Measurements from ENCODE around the gene AHR.

AHR gene

GRCh38 chr7:17331891-17332501, 33.5 kb downstream of the AHR start:
- H3K9me2 ChIP-seq (replicated peaks; ENCODE audit: control insufficient read depth, low read length): no peaks in the 10 kb centered on the region
- no peaks in the 10 kb centered on the region for H3K79me2 ChIP-seq (ENCODE audit: control insufficient read depth, low read length)
- H3K27ac ChIP-seq (ENCODE audit: low read depth, low read length): no peak overlapping the region
- H3K36me3 ChIP-seq (ENCODE audit: control insufficient read depth, low read length): peaks cover 55% of the 10 kb centered on the region
- TF ChIP-seq CTCF (IDR thresholded peaks at IDR 0.05; ENCODE audit: low read depth, low read length, poor library complexity, severe bottlenecking) (no peak), EZH2phosphoT487 (IDR thresholded peaks at IDR 0.05; ENCODE audit: borderline replicate concordance, low read length) (no peak)
- H3F3A ChIP-seq (ENCODE audit: control insufficient read depth, insufficient read depth): no peaks in the 10 kb centered on the region
- H4K20me1 ChIP-seq (ENCODE audit: control insufficient read depth, insufficient read depth, low read depth, low read length): no peaks in the 10 kb centered on the region
- no peaks in the 10 kb centered on the region for H3K4me1 ChIP-seq (ENCODE audit: control insufficient read depth, low read length)
- H3K27me3 ChIP-seq (ENCODE audit: control insufficient read depth, low read length): no peaks in the 10 kb centered on the region
- no peak overlapping the region for H3K4me2 ChIP-seq (ENCODE audit: low read length)
- H3K4me3 ChIP-seq (ENCODE audit: low read length): no peak overlapping the region
- H3K9me3 ChIP-seq (ENCODE audit: control insufficient read depth, insufficient read depth, low read length): no peaks in the 10 kb centered on the region

- no peak overlapping the region for H3K27ac ChIP-seq (ENCODE audit: low read depth, low read length)
- no peaks in the 10 kb centered on the region for H3K9me3 ChIP-seq (ENCODE audit: control insufficient read depth, insufficient read depth, low read length)
- H3K9me2 ChIP-seq (replicated peaks; ENCODE audit: control insufficient read depth, low read length): no peaks in the 10 kb centered on the region
- no peaks in the 10 kb centered on the region for H3F3A ChIP-seq (ENCODE audit: control insufficient read depth, insufficient read depth)
- no peaks in the 10 kb centered on the region for H3K79me2 ChIP-seq (ENCODE audit: control insufficient read depth, low read length)
- peaks cover 55% of the 10 kb centered on the region for H3K36me3 ChIP-seq (ENCODE audit: control insufficient read depth, low read length)
- no peak overlapping the region for H3K4me2 ChIP-seq (ENCODE audit: low read length)
- TF ChIP-seq EZH2phosphoT487 (IDR thresholded peaks at IDR 0.05; ENCODE audit: borderline replicate concordance, low read length) (no peak), CTCF (IDR thresholded peaks at IDR 0.05; ENCODE audit: low read depth, low read length, poor library complexity, severe bottlenecking) (no peak)
- H4K20me1 ChIP-seq (ENCODE audit: control insufficient read depth, insufficient read depth, low read depth, low read length): no peaks in the 10 kb centered on the region
- H3K4me3 ChIP-seq (ENCODE audit: low read length): no peak overlapping the region
- no peaks in the 10 kb centered on the region for H3K4me1 ChIP-seq (ENCODE audit: control insufficient read depth, low read length)
- H3K27me3 ChIP-seq (ENCODE audit: control insufficient read depth, low read length): no peaks in the 10 kb centered on the region
Measured at GRCh38 chr7:17333221-17333620, 34.8 kb downstream of the AHR start.

GRCh38 chr7:17336168-17336567, 37.7 kb downstream of the AHR start:
- Histone ChIP-seq H3K27me3 (ENCODE audit: control insufficient read depth, low read length) (no peaks in the 10 kb centered on the region), H3K9me2 (replicated peaks; ENCODE audit: control insufficient read depth, low read length) (no peaks in the 10 kb centered on the region), H3K9me3 (ENCODE audit: control insufficient read depth, insufficient read depth, low read length) (no peaks in the 10 kb centered on the region), H3K4me3 (ENCODE audit: low read length) (no peak overlapping the region), H3F3A (ENCODE audit: control insufficient read depth, insufficient read depth) (no peaks in the 10 kb centered on the region; the same call in 1 of the 2 replicates), H3K79me2 (ENCODE audit: control insufficient read depth, low read length) (no peaks in the 10 kb centered on the region), H4K20me1 (ENCODE audit: control insufficient read depth, insufficient read depth, low read depth, low read length) (no peaks in the 10 kb centered on the region), H3K36me3 (ENCODE audit: control insufficient read depth, low read length) (peaks cover 53% of the 10 kb centered on the region), H3K4me2 (ENCODE audit: low read length) (no peak overlapping the region), H3K27ac (ENCODE audit: low read depth, low read length) (no peak overlapping the region), H3K4me1 (ENCODE audit: control insufficient read depth, low read length) (no peaks in the 10 kb centered on the region)
- TF ChIP-seq CTCF (IDR thresholded peaks at IDR 0.05; ENCODE audit: low read depth, low read length, poor library complexity, severe bottlenecking) (no peak), EZH2phosphoT487 (IDR thresholded peaks at IDR 0.05; ENCODE audit: borderline replicate concordance, low read length) (no peak)
